PC-9 (cell line): ENCODE measurements around the gene GOLGB1. TPM values are rescaled to one million over a fixed set of nuclear protein-coding genes. Genes with fewer than 3 reads are reported as not detected.

ENCODE experiments used
- BruUV-seq: library from RNA; stranded (reverse); fragments of 400-500 nt; replicated peaks from 2 replicates; lab custom pipeline; 2021; lab: Mats Ljungman, UMichigan
- CTCF ChIA-PET: fragments of 300-600 bp; sonication (Branson Sonifier 250); formaldehyde crosslinking; loops from one replicate; lab custom pipeline; 2022; ENCODE audit warnings: antibody characterized with exemption; lab: Charles Lee
- POLR2A ChIA-PET: fragments of 300-600 bp; sonication (Branson Sonifier 250); formaldehyde crosslinking; loops from one replicate; lab custom pipeline; 2022; ENCODE audit warnings: antibody characterized with exemption; ENCODE audit not compliant: unreplicated experiment; lab: Charles Lee
- DNase-seq, 2 experiments: peaks; one replicate each; pipeline versions ENCODE4 v3.0.0 to v3.0.0-alpha.2; 2015 to 2022; ENCODE audit warnings: mixed read lengths in 1 of 2
- H2AFZ ChIP-seq: fragments of 200-600 bp; sonication (generic); 2 replicates; pipeline ENCODE4 v1.8.1; 2017; ENCODE audit warnings: antibody characterized with exemption
- H3F3A ChIP-seq: fragments of 200-600 bp; sonication (generic); 2 replicates; pipeline ENCODE4 v1.8.1; 2017; ENCODE audit warnings: antibody characterized with exemption, mild to moderate bottlenecking, low read depth; ENCODE audit not compliant: insufficient read depth
- H3K27ac ChIP-seq: fragments of 200-600 bp; sonication (generic); 2 replicates; pipeline ENCODE4 v1.6.1; 2016; ENCODE audit warnings: mixed run types
- H3K27me3 ChIP-seq: fragments of 200-600 bp; sonication (generic); 2 replicates; pipeline ENCODE4 v1.6.1; 2016; ENCODE audit warnings: low read depth, mixed run types; ENCODE audit not compliant: insufficient read depth
- H3K36me3 ChIP-seq: fragments of 200-600 bp; sonication (generic); 2 replicates; pipeline ENCODE4 v1.6.1; 2016; ENCODE audit warnings: low read depth, mixed run types
- H3K4me1 ChIP-seq: fragments of 200-600 bp; sonication (generic); replicated peaks from 2 replicates; pipeline ENCODE4 v1.6.1; 2016; ENCODE audit warnings: mixed run types; ENCODE audit not compliant: insufficient read depth
- H3K4me2 ChIP-seq: fragments of 200-600 bp; sonication (generic); 2 replicates; pipeline ENCODE4 v1.6.1; 2017; ENCODE audit warnings: mixed run types
- H3K4me3 ChIP-seq: fragments of 200-600 bp; sonication (generic); 2 replicates; pipeline ENCODE4 v1.6.1; 2016; ENCODE audit warnings: mixed run types
- H3K79me2 ChIP-seq: fragments of 200-600 bp; sonication (generic); 2 replicates; pipeline ENCODE4 v1.6.1; 2017; ENCODE audit warnings: low read depth, mixed run types
- H3K9me2 ChIP-seq: fragments of 200-600 bp; sonication (generic); 2 replicates; pipeline ENCODE4 v1.8.1; 2017; ENCODE audit warnings: mild to moderate bottlenecking; ENCODE audit not compliant: insufficient read depth
- H3K9me3 ChIP-seq: fragments of 200-600 bp; sonication (generic); 2 replicates; pipeline ENCODE4 v1.8.1; 2016; ENCODE audit warnings: low read depth; ENCODE audit not compliant: insufficient read depth
- H4K20me1 ChIP-seq: fragments of 200-600 bp; sonication (generic); 2 replicates; pipeline ENCODE4 v1.8.1; 2017; ENCODE audit not compliant: insufficient read depth
- EZH2 ChIP-seq: fragments of 200-600 bp; sonication (generic); IDR thresholded peaks from 2 replicates; pipeline ENCODE4 v1.8.0; 2017; ENCODE audit warnings: antibody characterized with exemption, low read depth
- intact Hi-C: fragments of 100-400 bp; cut with micrococcal nuclease; formaldehyde crosslinking; loops from one replicate; pipeline ENCODE4 v1.10.0; 2022; ENCODE audit not compliant: unreplicated experiment
- total RNA-seq: library from RNA; stranded (reverse); gene quantifications from 2 replicates; pipeline ENCODE4 v1.2.3, GENCODE V29; 2021
- TF ChIP-seq, protein P1 (sequence below): fragments of 200-600 bp; sonication (generic); conservative IDR thresholded peaks from 2 replicates; pipeline ENCODE4 v1.6.1; 2017; ENCODE audit warnings: mixed run types, antibody characterized with exemption, mild to moderate bottlenecking, moderate library complexity

The GOLGB1 gene
- total RNA-seq, 1 experiment from 2014 or later = 73.1 TPM

DNA sequence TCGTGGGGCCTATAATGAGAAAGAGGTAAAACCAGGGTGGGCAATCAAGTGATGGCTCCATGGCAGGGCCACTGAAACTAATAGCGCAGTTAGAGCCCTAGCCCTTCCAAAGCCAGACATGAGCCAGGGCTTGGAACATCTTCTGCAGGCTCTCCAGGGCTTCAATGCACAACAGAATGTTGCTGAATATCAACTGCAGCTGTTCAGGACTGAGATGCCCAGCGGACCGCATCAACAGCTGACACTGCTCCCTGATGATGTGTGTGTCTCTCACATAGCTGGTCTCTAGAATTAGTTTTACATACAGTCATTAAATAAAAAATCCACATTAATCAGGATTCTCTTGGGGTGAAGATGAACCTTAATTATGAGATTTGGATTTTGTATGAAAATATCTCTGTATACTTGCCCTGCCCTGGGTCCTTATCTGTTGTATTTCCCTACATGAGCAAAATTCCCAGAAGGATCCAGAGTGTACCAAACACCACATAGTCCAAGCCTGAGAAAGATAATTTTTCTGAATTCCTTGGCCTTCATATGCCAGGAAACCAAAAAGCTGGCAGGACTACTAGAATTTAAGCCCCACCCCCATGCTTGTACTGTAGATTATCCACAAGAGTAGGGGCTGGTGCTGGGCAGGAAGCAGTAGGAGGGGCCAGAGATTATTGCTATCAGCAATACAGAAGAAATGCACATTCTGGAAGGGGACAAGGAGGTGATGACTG is 7.7 kb upstream of the GOLGB1 start:
- BruUV-seq = no TSS peak
- Histone ChIP-seq H3K9me2 (no peaks in the 10 kb centered on the region), H3F3A (no peaks in the 10 kb centered on the region), H4K20me1 (no peaks in the 10 kb centered on the region), H3K27me3 (no peaks in the 10 kb centered on the region), H3K4me3 (no peak overlapping the region), H2AFZ (no peak overlapping the region), H3K36me3 (no peaks in the 10 kb centered on the region), H3K9me3 (no peaks in the 10 kb centered on the region), H3K4me1 (peaks cover 6% of the 10 kb centered on the region), H3K79me2 (no peaks in the 10 kb centered on the region), H3K27ac (no peak overlapping the region), H3K4me2 (no peak overlapping the region)
- intact Hi-C loops = no loop called here
- POLR2A ChIA-PET = no interaction called here
- CTCF ChIA-PET = interaction anchor here (0.6 kb wide), 1 partner anchor 210 kb away, joined by 5 read pairs; no protein-coding TSS in a partner anchor
- TF ChIP-seq, protein P1, sequence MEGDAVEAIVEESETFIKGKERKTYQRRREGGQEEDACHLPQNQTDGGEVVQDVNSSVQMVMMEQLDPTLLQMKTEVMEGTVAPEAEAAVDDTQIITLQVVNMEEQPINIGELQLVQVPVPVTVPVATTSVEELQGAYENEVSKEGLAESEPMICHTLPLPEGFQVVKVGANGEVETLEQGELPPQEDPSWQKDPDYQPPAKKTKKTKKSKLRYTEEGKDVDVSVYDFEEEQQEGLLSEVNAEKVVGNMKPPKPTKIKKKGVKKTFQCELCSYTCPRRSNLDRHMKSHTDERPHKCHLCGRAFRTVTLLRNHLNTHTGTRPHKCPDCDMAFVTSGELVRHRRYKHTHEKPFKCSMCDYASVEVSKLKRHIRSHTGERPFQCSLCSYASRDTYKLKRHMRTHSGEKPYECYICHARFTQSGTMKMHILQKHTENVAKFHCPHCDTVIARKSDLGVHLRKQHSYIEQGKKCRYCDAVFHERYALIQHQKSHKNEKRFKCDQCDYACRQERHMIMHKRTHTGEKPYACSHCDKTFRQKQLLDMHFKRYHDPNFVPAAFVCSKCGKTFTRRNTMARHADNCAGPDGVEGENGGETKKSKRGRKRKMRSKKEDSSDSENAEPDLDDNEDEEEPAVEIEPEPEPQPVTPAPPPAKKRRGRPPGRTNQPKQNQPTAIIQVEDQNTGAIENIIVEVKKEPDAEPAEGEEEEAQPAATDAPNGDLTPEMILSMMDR = no peak
- TF ChIP-seq EZH2 = no peak
- no peak for DNase-seq

DNA sequence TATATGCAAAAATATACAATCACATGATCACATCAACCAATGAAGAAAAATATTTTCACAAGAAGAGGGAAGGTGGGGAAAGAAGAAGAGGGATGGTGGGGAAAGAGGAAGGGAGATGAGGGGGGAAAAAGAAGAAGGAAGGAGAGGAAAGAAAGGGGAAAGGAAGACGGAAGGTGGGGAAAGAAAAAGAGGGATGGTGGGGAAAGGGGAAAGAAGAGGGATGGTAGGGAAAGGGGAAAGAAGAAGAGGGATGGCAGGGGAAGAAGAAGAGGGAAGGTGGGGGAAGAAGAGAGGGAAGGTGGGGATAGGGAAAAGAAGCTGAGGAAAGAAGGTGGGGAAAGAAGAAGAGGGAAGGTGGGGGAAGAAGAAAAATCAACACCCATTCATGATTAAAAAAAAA is 3.2 kb upstream of the GOLGB1 start:
- intact Hi-C loops = no loop called here
- TF ChIP-seq EZH2 = no peak
- TF ChIP-seq, protein P1 = no peak
- Histone ChIP-seq H3K4me2 (peak overlapping the region; percentile 45; the same call in 1 of the 2 replicates), H3K4me1 (peaks cover 28% of the 10 kb centered on the region), H3K9me2 (no peaks in the 10 kb centered on the region), H3F3A (peaks cover 12% of the 10 kb centered on the region; the same call in 1 of the 2 replicates), H3K9me3 (no peaks in the 10 kb centered on the region), H3K4me3 (no peak overlapping the region), H3K36me3 (no peaks in the 10 kb centered on the region), H3K27me3 (no peaks in the 10 kb centered on the region), H4K20me1 (peaks cover 7% of the 10 kb centered on the region; the same call in 1 of the 2 replicates), H3K79me2 (peaks cover 26% of the 10 kb centered on the region), H2AFZ (no peak overlapping the region), H3K27ac (no peak overlapping the region)
- BruUV-seq = no TSS peak
- no peak for DNase-seq
- CTCF ChIA-PET = no interaction called here
- POLR2A ChIA-PET = no interaction called here

DNA sequence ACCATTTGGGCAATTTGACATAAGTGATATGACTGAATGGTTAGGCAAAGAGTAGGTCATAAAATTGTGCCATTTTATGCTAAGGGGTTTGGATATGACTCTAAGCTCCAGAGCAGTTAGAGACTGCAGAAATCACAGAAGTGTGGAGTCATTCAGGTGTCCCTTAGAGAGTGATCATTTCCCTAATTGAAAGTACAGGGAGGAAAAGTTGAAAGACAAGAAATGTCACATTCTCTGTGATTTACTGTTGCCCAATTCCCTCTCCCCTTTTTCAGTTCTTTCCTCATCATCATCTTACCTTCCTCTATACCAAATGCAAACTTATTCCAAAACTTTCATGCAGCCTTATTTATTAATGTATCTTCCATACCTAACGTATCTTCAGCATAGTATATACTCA is 2.7 kb upstream of the GOLGB1 start:
- Histone ChIP-seq H3K4me2 (peak overlapping the region; percentile 45), H3K4me1 (peaks cover 33% of the 10 kb centered on the region), H3K36me3 (no peaks in the 10 kb centered on the region), H3K27me3 (no peaks in the 10 kb centered on the region), H3K79me2 (peaks cover 32% of the 10 kb centered on the region), H3K9me3 (no peaks in the 10 kb centered on the region), H3F3A (peaks cover 12% of the 10 kb centered on the region; the same call in 1 of the 2 replicates), H3K27ac (peak overlapping the region; percentile 7; the same call in 1 of the 2 replicates), H4K20me1 (peaks cover 12% of the 10 kb centered on the region; the same call in 1 of the 2 replicates), H3K4me3 (no peak overlapping the region), H3K9me2 (no peaks in the 10 kb centered on the region), H2AFZ (no peak overlapping the region)
- DNase-seq = peak in 1 of 2 experiments; percentile 77
- intact Hi-C loops = no loop called here
- ChIA-PET POLR2A (no interaction called here), CTCF (no interaction called here)
- no TSS peak for BruUV-seq
- TF ChIP-seq EZH2 = no peak
- TF ChIP-seq, protein P1 = no peak
